Pulmonary artery endothelial cell (primary cell): ENCODE results near the gene AKR1B15. TPM values are rescaled to one million over a fixed set of nuclear protein-coding genes. Genes with fewer than 3 reads are reported as not detected.
A peak's percentile ranks its signal among the peaks of the same experiment; 100 is the strongest.

ENCODE experiments used
- DNase-seq: peaks from one replicate; pipeline ENCODE4 v3.0.0-alpha.2; 2011; ENCODE audit warnings: low read depth, low spot score
- total RNA-seq: library from RNA; depleted of rRNA; stranded (reverse); fragments of >200 nt; gene quantifications from 2 replicates; pipeline ENCODE4 v1.2.3, GENCODE V29; 2014

Gene AKR1B15
- total RNA-seq, 1 donor from 2014 or later, result not detected

- peak; percentile 95 for DNase-seq
These were observed 64.9 kb downstream of the AKR1B15 start for GRCh38 chr7:134613623-134614347.

GRCh38 chr7:134616611-134617010 is 67.7 kb downstream of the AKR1B15 start:
- no peak for DNase-seq

- DNase-seq, result no peak
These were observed 70.0 kb downstream of the AKR1B15 start for GRCh38 chr7:134618756-134619530.

- DNase-seq, result peak; percentile 81
These were observed 70.9 kb downstream of the AKR1B15 start for GRCh38 chr7:134619627-134620331.

- no peak for DNase-seq
These were observed 73.5 kb downstream of the AKR1B15 start for GRCh38 chr7:134622303-134622995.

GRCh38 chr7:134623193-134623592 is 74.3 kb downstream of the AKR1B15 start:
- DNase-seq, result no peak

GRCh38 chr7:134625550-134625949 is 76.6 kb downstream of the AKR1B15 start:
- no peak for DNase-seq

GRCh38 chr7:134627109-134627774 is 78.3 kb downstream of the AKR1B15 start:
- DNase-seq, result no peak

- no peak for DNase-seq
These were observed 78.9 kb downstream of the AKR1B15 start for GRCh38 chr7:134627775-134628153.

- no peak for DNase-seq
These were observed 80.5 kb downstream of the AKR1B15 start for GRCh38 chr7:134629445-134629844.

Other genes starting within 250 kb of the AKR1B15 start
- 15.1 and 15.8 TPM in 2 replicates for gene SLC35B4, start 232.2 kb upstream of the AKR1B15 start, total RNA-seq
- gene AKR1B1, start 90.0 kb upstream of the AKR1B15 start, total RNA-seq, result 145 and 154 TPM in 2 replicates
- gene AKR1B10, start 21.5 kb upstream of the AKR1B15 start, total RNA-seq, result 0.14 and 0.40 TPM in 2 replicates
- gene BPGM, start 97.7 kb downstream of the AKR1B15 start, total RNA-seq, result 33.1 and 33.9 TPM in 2 replicates
- gene CALD1, start 230.5 kb downstream of the AKR1B15 start, total RNA-seq, result 275 and 308 TPM in 2 replicates